A549 (cell line): ENCODE data around the gene C17orf78. TPM values are rescaled to one million over a fixed set of nuclear protein-coding genes. Genes with fewer than 3 reads are reported as not detected.
A peak's percentile ranks its signal among the peaks of the same experiment; 100 is the strongest.

Source experiments
- ATAC-seq, 2 experiments: fragments of 200-7000 bp in 1 of 2; fragments of >200 bp in 1 of 2; cut with Nextera tagmentation in 1 of 2; cut with Tn5 transposase in 1 of 2; 3 replicates each; pipeline versions ENCODE4 v1.8.0 to v1.9.1; 2018 to 2020; ENCODE audit warnings: mild to moderate bottlenecking in 1 of 2, moderate library complexity in 1 of 2
- CTCF ChIA-PET: fragments of 300-600 bp; sonication (Branson Sonifier 250); formaldehyde crosslinking; extraction: SDS; loops from one replicate; lab custom pipeline; 2021; ENCODE audit warnings: antibody characterized with exemption, inconsistent platforms; lab: Yijun Ruan, JAX
- POLR2A ChIA-PET: fragments of 350-600 bp; formaldehyde crosslinking; extraction: SDS; loops from one replicate; lab custom pipeline; 2021; ENCODE audit warnings: antibody characterized with exemption, inconsistent platforms; lab: Yijun Ruan, JAX
- DNase-seq, 2 experiments: peaks; one replicate each; pipeline versions ENCODE4 v3.0.0 to v3.0.0-alpha.2; 2011 to 2016; ENCODE audit warnings: low read depth in 1 of 2, low spot score in 1 of 2
- FAIRE-seq: peaks from 2 replicates; lab custom pipeline; 2011; peaks lifted over from hg19 to GRCh38; lab: Jason Lieb, UNC
- H3K27ac ChIP-seq, 2 experiments: fragments of >200 bp; sonication (Bioruptor Twin); formaldehyde crosslinking; 3 replicates each; pipeline ENCODE4 v1.5.1; 2016 to 2017
- H3K4me1 ChIP-seq: fragments of >200 bp; sonication (Bioruptor Twin); formaldehyde crosslinking; 3 replicates; pipeline ENCODE4 v1.6.1; 2016
- H3K4me2 ChIP-seq: fragments of >200 bp; sonication (Bioruptor Twin); formaldehyde crosslinking; 3 replicates; pipeline ENCODE4 v1.6.1; 2016
- H3K4me3 ChIP-seq: fragments of >200 bp; sonication (Bioruptor Twin); formaldehyde crosslinking; 3 replicates; pipeline ENCODE4 v1.5.1; 2016
- H3K9me3 ChIP-seq: fragments of >200 bp; sonication (Bioruptor Twin); formaldehyde crosslinking; 3 replicates; pipeline ENCODE4 v1.6.1; 2016
- ATOH8 ChIP-seq: fragments of 250-450 bp; sonication (Bioruptor Pico); IDR thresholded peaks from 2 replicates; pipeline ENCODE4 v1.5.0; 2020; ENCODE audit warnings: low read depth, mild to moderate bottlenecking, moderate library complexity
- BHLHE40 ChIP-seq: IDR thresholded peaks from 2 replicates; pipeline ENCODE4 v1.6.1; 2012; ENCODE audit warnings: low read depth, low read length, inconsistent platforms
- CEBPB ChIP-seq, 2 experiments: fragments of >200 bp in 1 of 2; sonication (Bioruptor Twin) in 1 of 2; formaldehyde crosslinking in 1 of 2; IDR thresholded peaks; 2 replicates each; pipeline ENCODE4 v1.6.1; 2012 to 2016
- CHD4 ChIP-seq: fragments of 200-600 bp; sonication (generic); IDR thresholded peaks from 2 replicates; pipeline ENCODE4 v1.6.1; 2016; ENCODE audit warnings: antibody characterized with exemption, mild to moderate bottlenecking, borderline replicate concordance
- ELK1 ChIP-seq: fragments of 150-350 bp; IDR thresholded peaks from 2 replicates; pipeline ENCODE4 v1.6.1; 2014; ENCODE audit warnings: low read depth, mild to moderate bottlenecking, low read length
- ESRRA ChIP-seq: fragments of 150-350 bp; IDR thresholded peaks from 2 replicates; pipeline ENCODE4 v1.6.1; 2014; ENCODE audit warnings: mild to moderate bottlenecking, low read length, borderline replicate concordance
- FOSB ChIP-seq: fragments of 250-450 bp; sonication (Bioruptor Pico); IDR thresholded peaks from 2 replicates; pipeline ENCODE4 v1.5.0; 2020; ENCODE audit warnings: mild to moderate bottlenecking, moderate library complexity
- GATA3 ChIP-seq: IDR thresholded peaks from 2 replicates; pipeline ENCODE4 v1.6.1; 2012; ENCODE audit warnings: borderline replicate concordance
- HOXA7 ChIP-seq: fragments of 250-450 bp; sonication (Bioruptor Pico); IDR thresholded peaks from 2 replicates; pipeline ENCODE4 v1.5.0; 2020; ENCODE audit warnings: mild to moderate bottlenecking, moderate library complexity
- HOXB13 ChIP-seq: fragments of 250-450 bp; sonication (Bioruptor Pico); IDR thresholded peaks from 2 replicates; pipeline ENCODE4 v1.5.0; 2020; ENCODE audit warnings: low read depth, mild to moderate bottlenecking, moderate library complexity
- HOXB5 ChIP-seq: fragments of 250-450 bp; sonication (Bioruptor Pico); IDR thresholded peaks from 2 replicates; pipeline ENCODE4 v1.5.0; 2020; ENCODE audit warnings: mild to moderate bottlenecking, moderate library complexity
- JUNB ChIP-seq: fragments of >200 bp; sonication (Bioruptor Twin); formaldehyde crosslinking; IDR thresholded peaks from 2 replicates; pipeline ENCODE4 v1.6.1; 2016
- KDM1A ChIP-seq: fragments of 200-600 bp; sonication (generic); IDR thresholded peaks from 2 replicates; pipeline ENCODE4 v1.6.1; 2016; ENCODE audit warnings: low read depth, mild to moderate bottlenecking
- MAFK ChIP-seq: fragments of 450-650 bp; IDR thresholded peaks from 2 replicates; pipeline ENCODE4 v1.6.1; 2014; ENCODE audit not compliant: partially characterized antibody
- MAX ChIP-seq: IDR thresholded peaks from 2 replicates; pipeline ENCODE4 v1.6.1; 2012
- NFE2L2 ChIP-seq: fragments of 150-350 bp; conservative IDR thresholded peaks from 2 replicates; pipeline ENCODE4 v1.6.1; 2014; ENCODE audit warnings: low read length
- NR3C1 ChIP-seq: fragments of >200 bp; sonication (Bioruptor Twin); formaldehyde crosslinking; IDR thresholded peaks from 3 replicates; pipeline ENCODE4 v1.6.1; 2017
- SMC3 ChIP-seq: fragments of >200 bp; sonication (Bioruptor Twin); formaldehyde crosslinking; IDR thresholded peaks from 3 replicates; pipeline ENCODE4 v1.6.1; 2018; ENCODE audit warnings: inconsistent platforms
- TFCP2L1 ChIP-seq: fragments of 250-450 bp; sonication (Bioruptor Pico); IDR thresholded peaks from 2 replicates; pipeline ENCODE4 v1.5.0; 2021; ENCODE audit warnings: mild to moderate bottlenecking
- TP53 ChIP-seq: fragments of 250-450 bp; sonication (Bioruptor Pico); IDR thresholded peaks from 2 replicates; pipeline ENCODE4 v1.5.0; 2021; ENCODE audit warnings: mild to moderate bottlenecking, moderate library complexity
- ZFP36 ChIP-seq: fragments of 450-650 bp; IDR thresholded peaks from 2 replicates; pipeline ENCODE4 v1.6.1; 2014; ENCODE audit warnings: borderline replicate concordance; ENCODE audit not compliant: partially characterized antibody
- ZNF302 ChIP-seq: fragments of 250-450 bp; sonication (Bioruptor Pico); IDR thresholded peaks from 2 replicates; pipeline ENCODE4 v1.9.0; 2021; ENCODE audit warnings: inconsistent platforms, mild to moderate bottlenecking, moderate library complexity
- WGBS: methylation state at CpG from one replicate; pipeline ENCODE4 v1.1.6; 2017; ENCODE audit errors: missing lambda C conversion rate; 5-methylcytosine and 5-hydroxymethylcytosine counted together
- polyA plus RNA-seq, 4 experiments: library from polyadenylated mRNA; depleted of rRNA in 3 of 4; stranded (reverse); fragments of >200 nt; fragmentation: RNase III in 1 of 4; extraction: RNeasy Plus Mini Kit Qiagen cat#74134 plus additional on column Dnase treatment in 1 of 4; gene quantifications; 2 replicates in 3 of 4; 3 replicates in 1 of 4; pipeline ENCODE4 v1.2.3, GENCODE V29; 2011 to 2017
- TF ChIP-seq, protein P1 (sequence below): IDR thresholded peaks from 2 replicates; pipeline ENCODE4 v1.6.1; 2012; ENCODE audit warnings: low read depth, borderline replicate concordance
- TF ChIP-seq, protein P2 (sequence below): fragments of 250-450 bp; sonication (Bioruptor Pico); IDR thresholded peaks from 2 replicates; pipeline ENCODE4 v1.5.0; 2021; ENCODE audit warnings: mild to moderate bottlenecking, moderate library complexity, borderline replicate concordance

The C17orf78 gene
- polyA plus RNA-seq, 2 of the 4 experiments (the other 2 are of a cell fraction): not detected

- POLR2A ChIA-PET: interaction anchor here (1.0 kb wide), 1 partner anchor 67 kb away, joined by 3 read pairs; the partner anchor contains the start of gene DUSP14
- 52% methylated on average over 4 of the region's 4 CpGs for WGBS
- no peak overlapping the region for H3K4me3 ChIP-seq
- peak in 1 of 2 experiments; percentile 50; a peak in 3 of 6 replicates for ATAC-seq
- FAIRE-seq: no peak
- peak in 1 of 2 experiments; percentile 55 for DNase-seq
- peak in 1 of 2 experiments; percentile 44; a peak in 1 of 4 replicates for TF ChIP-seq CEBPB (IDR thresholded peaks at IDR 0.05)
- TF ChIP-seq ESRRA: no peak
- TF ChIP-seq ZFP36: no peak
- TF ChIP-seq GATA3: peak; percentile 44
- TF ChIP-seq, protein P1, sequence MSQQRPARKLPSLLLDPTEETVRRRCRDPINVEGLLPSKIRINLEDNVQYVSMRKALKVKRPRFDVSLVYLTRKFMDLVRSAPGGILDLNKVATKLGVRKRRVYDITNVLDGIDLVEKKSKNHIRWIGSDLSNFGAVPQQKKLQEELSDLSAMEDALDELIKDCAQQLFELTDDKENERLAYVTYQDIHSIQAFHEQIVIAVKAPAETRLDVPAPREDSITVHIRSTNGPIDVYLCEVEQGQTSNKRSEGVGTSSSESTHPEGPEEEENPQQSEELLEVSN: no peak
- no peak for TF ChIP-seq FOSB (CRISPR knock-in tag)
- TF ChIP-seq MAFK: no peak
- TF ChIP-seq JUNB: no peak
- TF ChIP-seq, protein P2, sequence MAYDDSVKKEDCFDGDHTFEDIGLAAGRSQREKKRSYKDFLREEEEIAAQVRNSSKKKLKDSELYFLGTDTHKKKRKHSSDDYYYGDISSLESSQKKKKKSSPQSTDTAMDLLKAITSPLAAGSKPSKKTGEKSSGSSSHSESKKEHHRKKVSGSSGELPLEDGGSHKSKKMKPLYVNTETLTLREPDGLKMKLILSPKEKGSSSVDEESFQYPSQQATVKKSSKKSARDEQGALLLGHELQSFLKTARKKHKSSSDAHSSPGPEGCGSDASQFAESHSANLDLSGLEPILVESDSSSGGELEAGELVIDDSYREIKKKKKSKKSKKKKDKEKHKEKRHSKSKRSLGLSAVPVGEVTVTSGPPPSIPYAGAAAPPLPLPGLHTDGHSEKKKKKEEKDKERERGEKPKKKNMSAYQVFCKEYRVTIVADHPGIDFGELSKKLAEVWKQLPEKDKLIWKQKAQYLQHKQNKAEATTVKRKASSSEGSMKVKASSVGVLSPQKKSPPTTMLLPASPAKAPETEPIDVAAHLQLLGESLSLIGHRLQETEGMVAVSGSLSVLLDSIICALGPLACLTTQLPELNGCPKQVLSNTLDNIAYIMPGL (CRISPR knock-in tag): no peak
- TF ChIP-seq, all 56 proteins: peak for 2
- CTCF ChIA-PET: interaction anchor here (0.7 to 5.9 kb wide), 5 partner anchors 10 to 49 kb away, joined by 3 to 30 read pairs (median 3); no protein-coding TSS in a partner anchor
- no peaks in the 10 kb centered on the region for H3K9me3 ChIP-seq
- H3K4me2 ChIP-seq: 0 out of 3 replicates have a peak overlapping the region, but pooled peaks have one; percentile 9
- no peak overlapping the region for H3K27ac ChIP-seq
- peaks cover 10% of the 10 kb centered on the region; the same call in 2 of the 3 replicates for H3K4me1 ChIP-seq
Measured at GRCh38 chr17:37422971-37423625, 47.3 kb downstream of the C17orf78 start.

- DNase-seq (no peak), ATAC-seq (no peak), FAIRE-seq (no peak)
- ChIA-PET POLR2A (no interaction called here), CTCF (interaction anchor here (1.7 to 3.3 kb wide), 3 partner anchors 13 to 53 kb away, joined by 8 to 19 read pairs (median 10); partner anchors contain the start of genes ACACA and TADA2A)
- WGBS: 79% methylated on average over 1 of the region's 1 CpG
- Histone ChIP-seq H3K9me3 (no peaks in the 10 kb centered on the region), H3K4me1 (peaks cover 19% of the 10 kb centered on the region; the same call in 2 of the 3 replicates), H3K27ac (no peak overlapping the region), H3K4me3 (no peak overlapping the region), H3K4me2 (no peak overlapping the region)
- TF ChIP-seq CHD4 (no peak), ATOH8 (CRISPR knock-in tag) (no peak), ZNF302 (CRISPR knock-in tag) (no peak), HOXB5 (no peak)
Measured at GRCh38 chr17:37425268-37425667, 49.5 kb downstream of the C17orf78 start.

DNA sequence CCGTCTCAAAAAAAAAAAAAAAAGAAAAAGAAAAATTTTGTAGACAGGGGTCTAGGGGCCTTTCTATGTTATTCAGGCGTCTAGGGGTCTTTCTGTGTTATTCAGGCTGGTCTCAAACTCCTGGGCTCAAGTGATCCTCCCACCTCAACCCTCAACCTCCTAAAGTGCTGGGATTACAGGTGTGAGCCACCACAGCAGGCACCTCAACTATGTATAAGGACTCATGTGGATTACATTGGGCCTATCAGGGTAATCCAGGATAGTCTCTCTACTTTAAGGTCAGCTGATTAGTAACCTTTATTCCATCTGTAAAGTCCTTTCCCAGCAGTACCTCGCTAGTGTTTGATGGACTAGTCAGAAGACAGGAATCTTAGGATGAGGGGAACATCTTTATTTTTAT lies 53.3 kb downstream of the C17orf78 start:
- CTCF ChIA-PET: interaction anchor here (0.7 to 2.0 kb wide), 5 partner anchors 16 to 63 kb away, joined by 3 to 5 read pairs (median 3); no protein-coding TSS in a partner anchor
- no peak for ATAC-seq
- Histone ChIP-seq H3K4me1 (peaks cover 14% of the 10 kb centered on the region; the same call in 2 of the 3 replicates), H3K4me2 (no peak overlapping the region), H3K27ac (no peak overlapping the region), H3K4me3 (no peak overlapping the region), H3K9me3 (no peaks in the 10 kb centered on the region)
- no peak for FAIRE-seq
- WGBS: 90% methylated on average over 3 of the region's 3 CpGs
- POLR2A ChIA-PET: no interaction called here
- no peak for DNase-seq
- TF ChIP-seq HOXB13 (no peak), NFE2L2 (no peak), JUNB (no peak), TFCP2L1 (CRISPR knock-in tag) (no peak), KDM1A (no peak), TP53 (no peak), NR3C1 (no peak), MAFK (no peak), HOXA7 (no peak), CHD4 (no peak), CEBPB (IDR thresholded peaks at IDR 0.05) (no peak), MAX (no peak), BHLHE40 (no peak), ELK1 (no peak), SMC3 (no peak), ZNF302 (CRISPR knock-in tag) (no peak)
- TF ChIP-seq, protein P2 (CRISPR knock-in tag): no peak
